HCT116 (cell line): ENCODE data around the gene P4HA2. TPM values are rescaled to one million over a fixed set of nuclear protein-coding genes. Genes with fewer than 3 reads are reported as not detected.

Experiments
- ATAC-seq: fragments of 200-7000 bp; cut with Tn5 transposase; 2 replicates; pipeline ENCODE4 v1.9.1; 2020; ENCODE audit warnings: mild to moderate bottlenecking, moderate library complexity
- BruUV-seq: library from RNA; stranded (reverse); fragments of 400-500 nt; replicated peaks from 2 replicates; lab custom pipeline; 2021; lab: Mats Ljungman, UMichigan
- CTCF ChIA-PET: fragments of 300-600 bp; sonication (Branson Sonifier 250); formaldehyde crosslinking; loops from one replicate; lab custom pipeline; 2021; ENCODE audit warnings: antibody characterized with exemption; lab: Charles Lee
- POLR2A ChIA-PET: fragments of 300-600, 350-600 bp; sonication (Branson Sonifier 250); formaldehyde crosslinking; loops from one replicate; lab custom pipeline; 2021; ENCODE audit warnings: antibody characterized with exemption; lab: Charles Lee
- RAD21 ChIA-PET, 2 experiments: fragments of 300-600 bp; sonication (Branson Sonifier 250); formaldehyde crosslinking; loops; one replicate each; lab custom pipeline; 2023; ENCODE audit warnings: low total read pairs in 2 of 2; ENCODE audit not compliant: uncharacterized antibody in 2 of 2, unreplicated experiment in 2 of 2, low non-redundant PET in 1 of 2; lab: Charles Lee
- DNase-seq: peaks from one replicate; pipeline ENCODE4 v3.0.0-alpha.2; 2010; ENCODE audit warnings: low read depth, low spot score
- H2AFZ ChIP-seq: fragments of 200-600 bp; shearing (Covaris generic), sonication (generic); 2 replicates; pipeline ENCODE4 v1.6.1; 2017; ENCODE audit warnings: low read depth, mixed run types, mixed read lengths, antibody characterized with exemption, low read length; ENCODE audit not compliant: poor library complexity, severe bottlenecking
- H3K27ac ChIP-seq: 2 replicates; pipeline ENCODE4 v1.5.1; 2012; ENCODE audit warnings: low read depth, low read length
- H3K27me3 ChIP-seq: fragments of 200-600 bp; sonication (generic); 2 replicates; pipeline ENCODE4 v1.6.1; 2016; ENCODE audit warnings: mixed run types, low read length, mixed read lengths; ENCODE audit not compliant: insufficient read depth
- H3K36me3 ChIP-seq, 2 experiments: fragments of 200-500 bp in 1 of 2; fragments of 200-600 bp in 1 of 2; sonication (Bioruptor generic) in 1 of 2; sonication (generic) in 1 of 2; 2 replicates each; pipeline versions ENCODE4 v1.5.1 to v1.6.1; 2014 to 2016; ENCODE audit warnings: low read length in 2 of 2, inconsistent platforms in 1 of 2, mixed read lengths in 1 of 2, mixed run types in 1 of 2; ENCODE audit not compliant: insufficient read depth in 2 of 2, control insufficient read depth in 1 of 2
- H3K4me1 ChIP-seq, 2 experiments: fragments of 200-600 bp in 1 of 2; sonication (generic) in 1 of 2; 2 replicates each; pipeline versions ENCODE4 v1.5.1 to v1.6.1; 2012 to 2017; ENCODE audit warnings: low read length in 2 of 2, inconsistent platforms in 1 of 2, mild to moderate bottlenecking in 1 of 2, mixed read lengths in 1 of 2, mixed run types in 1 of 2, moderate library complexity in 1 of 2; ENCODE audit not compliant: insufficient read depth in 2 of 2, control insufficient read depth in 1 of 2
- H3K4me2 ChIP-seq: fragments of 200-600 bp; sonication (generic); 2 replicates; pipeline ENCODE4 v1.6.1; 2017; ENCODE audit warnings: mixed run types, low read length, mixed read lengths
- H3K4me3 ChIP-seq, 2 experiments: fragments of 200-600 bp in 1 of 2; sonication (generic) in 1 of 2; replicated peaks in 1 of 2; 2 replicates each; pipeline ENCODE4 v1.5.1; 2011 to 2016; ENCODE audit warnings: low read length in 2 of 2, control low read depth in 1 of 2, low read depth in 1 of 2, mild to moderate bottlenecking in 1 of 2, mixed read lengths in 1 of 2, mixed run types in 1 of 2
- H3K79me2 ChIP-seq: fragments of 200-600 bp; sonication (generic); 2 replicates; pipeline ENCODE4 v1.6.1; 2017; ENCODE audit warnings: mild to moderate bottlenecking, mixed run types, low read length, moderate library complexity, mixed read lengths; ENCODE audit not compliant: insufficient read depth
- H3K9ac ChIP-seq: fragments of 200-600 bp; sonication (generic); 2 replicates; pipeline ENCODE4 v1.6.1; 2016; ENCODE audit warnings: low read length, mixed read lengths
- H3K9me2 ChIP-seq: fragments of 200-600 bp; sonication (generic), shearing (Covaris generic); 2 replicates; pipeline ENCODE4 v1.6.1; 2017; ENCODE audit warnings: mixed run types, mild to moderate bottlenecking, moderate library complexity; ENCODE audit not compliant: insufficient read depth
- H3K9me3 ChIP-seq, 2 experiments: fragments of 200-500 bp in 1 of 2; fragments of 200-600 bp in 1 of 2; sonication (Bioruptor generic) in 1 of 2; sonication (generic) in 1 of 2; 2 replicates each; pipeline ENCODE4 v1.6.1; 2014 to 2017; ENCODE audit warnings: low read length in 2 of 2, mixed read lengths in 2 of 2, inconsistent platforms in 1 of 2, low read depth in 1 of 2, mild to moderate bottlenecking in 1 of 2, mixed run types in 1 of 2, moderate library complexity in 1 of 2; ENCODE audit not compliant: control insufficient read depth in 1 of 2, insufficient read depth in 1 of 2
- H4K20me1 ChIP-seq: fragments of 200-600 bp; sonication (generic), shearing (Covaris generic); 2 replicates; pipeline ENCODE4 v1.6.1; 2017; ENCODE audit warnings: mixed run types, mild to moderate bottlenecking, moderate library complexity; ENCODE audit not compliant: insufficient read depth
- EGR1 ChIP-seq: IDR thresholded peaks from 2 replicates; pipeline ENCODE4 v1.6.1; 2012; ENCODE audit warnings: low read depth
- EZH2phosphoT487 ChIP-seq: fragments of 200-600 bp; IDR thresholded peaks from 2 replicates; pipeline ENCODE4 v1.6.1; 2018; ENCODE audit warnings: antibody characterized with exemption, borderline replicate concordance
- JUND ChIP-seq: IDR thresholded peaks from 2 replicates; pipeline ENCODE4 v1.6.1; 2012
- POLR2AphosphoS5 ChIP-seq: IDR thresholded peaks from 2 replicates; pipeline ENCODE4 v1.6.1; 2011; ENCODE audit warnings: mild to moderate bottlenecking, low read depth, low read length, moderate library complexity
- RAD21 ChIP-seq: IDR thresholded peaks from 2 replicates; pipeline ENCODE4 v1.6.1; 2012; ENCODE audit warnings: low read depth, mild to moderate bottlenecking
- REST ChIP-seq: IDR thresholded peaks from 2 replicates; pipeline ENCODE4 v1.6.1; 2012; ENCODE audit warnings: low read depth
- SP1 ChIP-seq: IDR thresholded peaks from 2 replicates; pipeline ENCODE4 v1.6.1; 2012; ENCODE audit warnings: low read depth
- TCF7L2 ChIP-seq: IDR thresholded peaks from 2 replicates; pipeline ENCODE4 v1.7.0; 2011; ENCODE audit warnings: borderline replicate concordance, inconsistent platforms; ENCODE audit not compliant: insufficient read depth, insufficient read length; ENCODE audit errors: extremely low read depth
- YY1 ChIP-seq: IDR thresholded peaks from 2 replicates; pipeline ENCODE4 v1.6.1; 2011; ENCODE audit warnings: low read length, low read depth, moderate library complexity, mild to moderate bottlenecking; ENCODE audit not compliant: insufficient replicate concordance; ENCODE audit errors: extremely low read depth
- ZBTB33 ChIP-seq: IDR thresholded peaks from 2 replicates; pipeline ENCODE4 v1.6.1; 2011; ENCODE audit warnings: mild to moderate bottlenecking, low read length, moderate library complexity; ENCODE audit not compliant: insufficient replicate concordance; ENCODE audit errors: extremely low read depth
- intact Hi-C: fragments of 100-400 bp; cut with micrococcal nuclease; formaldehyde crosslinking; loops from 2 replicates; pipeline ENCODE4 v1.10.0; 2022
- total RNA-seq: library from RNA; stranded (reverse); gene quantifications from one replicate; pipeline ENCODE4 v1.2.1, GENCODE V29; 2021; ENCODE audit not compliant: unreplicated experiment
- TF ChIP-seq, protein P1 (sequence below): IDR thresholded peaks from 2 replicates; pipeline ENCODE4 v1.6.1; 2012

P4HA2 gene
- total RNA-seq, 1 experiment from 2014 or later: 29.0 TPM

- no peak for DNase-seq
- no peak overlapping the region for H3K4me3 ChIP-seq
- H3K4me2 ChIP-seq: no peak overlapping the region
- ChIA-PET POLR2A (no interaction called here), CTCF (no interaction called here), RAD21 (no interaction called here)
- no peaks in the 10 kb centered on the region for H3K27me3 ChIP-seq
- intact Hi-C loops: no loop called here
- H3K9me2 ChIP-seq: no peaks in the 10 kb centered on the region; the same call in 1 of the 2 replicates
- peaks cover 3 to 10% of the 10 kb centered on the region in 2 experiments; a peak in 3 of 4 replicates for H3K36me3 ChIP-seq
- no peak overlapping the region for H3K27ac ChIP-seq
- no peak overlapping the region for H3K9ac ChIP-seq
- H3K9me3 ChIP-seq: no peaks in the 10 kb centered on the region
- no peaks in the 10 kb centered on the region for H4K20me1 ChIP-seq
- ATAC-seq: no peak
- TF ChIP-seq ZBTB33 (no peak), EZH2phosphoT487 (no peak)
- peaks cover 18% of the 10 kb centered on the region; the same call in 1 of the 2 replicates for H3K79me2 ChIP-seq
- H3K4me1 ChIP-seq: peaks cover 7 to 13% of the 10 kb centered on the region in 2 experiments
- no peak overlapping the region for H2AFZ ChIP-seq
- no TSS peak for BruUV-seq
These were observed 7.2 kb downstream of the P4HA2 start for GRCh38 chr5:132220491-132220890.

GRCh38 chr5:132219981-132220380, 7.7 kb downstream of the P4HA2 start:
- ChIA-PET CTCF (no interaction called here), RAD21 (no interaction called here), POLR2A (no interaction called here)
- ATAC-seq (no peak), DNase-seq (no peak)
- no peaks in the 10 kb centered on the region for H4K20me1 ChIP-seq
- H3K4me1 ChIP-seq: peaks cover 2 to 13% of the 10 kb centered on the region in 2 experiments
- H3K27ac ChIP-seq: no peak overlapping the region
- H3K9me2 ChIP-seq: no peaks in the 10 kb centered on the region; the same call in 1 of the 2 replicates
- no peaks in the 10 kb centered on the region for H3K27me3 ChIP-seq
- H3K4me3 ChIP-seq: no peak overlapping the region
- intact Hi-C loops: no loop called here
- H3K9ac ChIP-seq: no peak overlapping the region
- H3K9me3 ChIP-seq: no peaks in the 10 kb centered on the region
- BruUV-seq: no TSS peak
- peaks cover 18% of the 10 kb centered on the region; the same call in 1 of the 2 replicates for H3K79me2 ChIP-seq
- no peak overlapping the region for H2AFZ ChIP-seq
- H3K4me2 ChIP-seq: no peak overlapping the region
- H3K36me3 ChIP-seq: peaks cover 3 to 10% of the 10 kb centered on the region in 2 experiments; a peak in 3 of 4 replicates
- TF ChIP-seq JUND (no peak), SP1 (no peak), EGR1 (no peak), TCF7L2 (no peak), RAD21 (no peak), YY1 (no peak), REST (no peak), POLR2AphosphoS5 (no peak)
- TF ChIP-seq, protein P1, sequence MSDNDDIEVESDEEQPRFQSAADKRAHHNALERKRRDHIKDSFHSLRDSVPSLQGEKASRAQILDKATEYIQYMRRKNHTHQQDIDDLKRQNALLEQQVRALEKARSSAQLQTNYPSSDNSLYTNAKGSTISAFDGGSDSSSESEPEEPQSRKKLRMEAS: no peak
